Immature natural killer cell (primary cell): ENCODE data around the gene ZMYM2. TPM values are rescaled to one million over a fixed set of nuclear protein-coding genes. Genes with fewer than 3 reads are reported as not detected.
A peak's percentile ranks its signal among the peaks of the same experiment; 100 is the strongest.

Source experiments
- DNase-seq, 3 donors: peaks; one replicate each; pipeline ENCODE4 v3.0.0; 2022; ENCODE audit warnings: mixed read lengths in 1 of 3
- H3K27ac Mint-ChIP-seq, 6 donors: one replicate each; pipeline ENCODE4 v1.8.0; 2020; ENCODE audit warnings: mixed read lengths in 6 of 6, mild to moderate bottlenecking in 5 of 6, inconsistent platforms in 4 of 6, moderate library complexity in 3 of 6
- H3K27me3 Mint-ChIP-seq, 3 donors: one replicate each; pipeline ENCODE4 v1.8.0; 2020 to 2021; ENCODE audit warnings: low read depth in 3 of 3, mild to moderate bottlenecking in 3 of 3, mixed read lengths in 3 of 3, moderate library complexity in 3 of 3, inconsistent platforms in 1 of 3
- H3K36me3 Mint-ChIP-seq, 3 donors: one replicate each; pipeline ENCODE4 v1.8.0; 2020; ENCODE audit warnings: mixed read lengths in 3 of 3, inconsistent platforms in 2 of 3, mild to moderate bottlenecking in 2 of 3
- H3K4me1 Mint-ChIP-seq, 2 donors: one replicate each; pipeline ENCODE4 v1.8.0; 2020; ENCODE audit warnings: inconsistent platforms in 2 of 2, mild to moderate bottlenecking in 2 of 2, mixed read lengths in 2 of 2, moderate library complexity in 1 of 2
- H3K4me3 Mint-ChIP-seq, 5 donors: one replicate each; pipeline ENCODE4 v1.8.0; 2020; ENCODE audit warnings: mild to moderate bottlenecking in 5 of 5, mixed read lengths in 5 of 5, inconsistent platforms in 3 of 5, moderate library complexity in 3 of 5
- H3K9me3 Mint-ChIP-seq, 6 donors: one replicate each; pipeline ENCODE4 v1.8.0; 2020; ENCODE audit warnings: mild to moderate bottlenecking in 6 of 6, mixed read lengths in 6 of 6, inconsistent platforms in 4 of 6, moderate library complexity in 3 of 6
- polyA plus RNA-seq, 3 donors: library from polyadenylated mRNA; unstranded; fragments of 300-500 nt; fragmentation: Illumina TruSeq; gene quantifications; one replicate each; pipeline ENCODE4 v1.2.3, GENCODE V29; 2021

Gene ZMYM2
- polyA plus RNA-seq, 3 donors from 2014 or later = 6.7 to 12.6 (median 11.2) TPM

- Mint-ChIP-seq H3K27ac (peak overlapping the region in 1 of 6 donors; percentile 34), H3K36me3 (peaks cover 5 to 44% (median 26%) of the 10 kb centered on the region in 3 donors), H3K4me1 (peaks cover 0 to 6% of the 10 kb centered on the region in 2 donors), H3K27me3 (no peaks in the 10 kb centered on the region), H3K4me3 (no peak overlapping the region), H3K9me3 (no peaks in the 10 kb centered on the region)
- no peak for DNase-seq
These were observed 107.0 kb downstream of the ZMYM2 start for GRCh38 chr13:20065516-20065915.

DNA sequence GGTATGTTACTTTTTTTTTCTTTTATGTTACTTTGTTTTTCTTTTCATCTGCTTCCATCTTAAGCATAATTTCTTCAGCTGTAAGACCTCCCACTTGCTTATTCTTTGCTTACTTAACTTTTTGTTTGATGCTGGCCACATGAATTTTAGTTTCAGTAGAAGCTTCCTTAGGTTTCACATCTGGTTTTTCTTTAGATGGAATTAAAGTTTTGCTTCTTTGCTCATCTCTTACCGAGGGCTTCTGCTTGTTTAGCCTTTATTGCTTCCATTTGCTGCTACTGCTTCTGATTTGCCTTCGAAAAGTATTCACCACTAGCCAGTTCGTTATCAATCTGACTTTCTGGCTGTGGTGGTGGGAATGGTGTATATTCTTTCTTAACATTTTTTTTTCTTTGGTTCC, 111.4 kb downstream of the ZMYM2 start:
- DNase-seq = no peak
- Mint-ChIP-seq H3K27me3 (no peaks in the 10 kb centered on the region), H3K36me3 (peaks cover 14 to 47% (median 25%) of the 10 kb centered on the region in 3 donors), H3K4me1 (peaks cover 0 to 11% of the 10 kb centered on the region in 2 donors), H3K9me3 (no peaks in the 10 kb centered on the region), H3K4me3 (no peak overlapping the region), H3K27ac (peak overlapping the region in 1 of 6 donors; percentile 27)

DNA sequence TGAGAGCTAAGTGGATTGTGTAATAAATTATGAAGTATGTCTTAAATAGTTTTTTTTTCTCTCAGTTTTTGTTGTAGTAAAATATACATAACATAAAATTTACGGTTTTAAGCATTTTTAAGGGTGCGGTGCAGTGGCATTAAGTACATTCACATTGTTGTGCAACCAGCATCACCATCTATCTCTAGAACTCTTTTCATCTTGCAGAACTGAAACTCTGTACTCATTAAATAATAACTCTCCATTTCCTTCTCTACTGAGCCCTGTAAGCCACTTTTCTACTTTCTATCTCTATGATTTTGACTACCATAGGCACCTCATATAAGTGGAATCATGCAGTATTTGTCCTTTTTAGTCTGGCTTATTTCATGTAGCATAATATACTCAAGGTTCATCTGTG, 115.2 kb downstream of the ZMYM2 start:
- no peaks in the 10 kb centered on the region for H3K27me3 Mint-ChIP-seq
- peaks cover 0 to 8% of the 10 kb centered on the region in 2 donors for H3K4me1 Mint-ChIP-seq
- no peaks in the 10 kb centered on the region for H3K9me3 Mint-ChIP-seq
- H3K36me3 Mint-ChIP-seq = peaks cover 11 to 31% (median 20%) of the 10 kb centered on the region in 3 donors
- no peak for DNase-seq
- H3K27ac Mint-ChIP-seq = peak overlapping the region in 2 of 6 donors; percentile 11 to 18
- no peak overlapping the region for H3K4me3 Mint-ChIP-seq

GRCh38 chr13:20074966-20075365, 116.4 kb downstream of the ZMYM2 start:
- peak overlapping the region in 2 of 6 donors; percentile 45 to 55 for H3K27ac Mint-ChIP-seq

DNA sequence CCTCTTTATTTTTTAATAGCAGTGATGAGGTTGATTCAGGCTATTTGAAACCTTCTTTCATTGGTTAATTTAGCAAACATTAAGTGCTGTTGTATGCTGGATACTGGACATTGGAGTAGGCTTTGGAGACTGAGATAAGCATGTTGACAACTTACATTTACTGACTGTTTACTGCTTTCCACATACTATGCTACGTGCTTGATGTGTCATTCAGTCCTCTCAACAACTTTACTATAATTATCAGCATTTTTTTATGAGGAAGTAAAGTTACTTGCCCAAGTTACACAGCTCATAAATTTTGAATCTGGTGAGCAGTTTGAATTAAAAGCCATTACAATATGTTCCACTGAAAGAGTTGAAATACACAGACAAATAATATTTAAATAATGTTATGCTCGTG, 118.6 kb downstream of the ZMYM2 start:
- H3K9me3 Mint-ChIP-seq = no peaks in the 10 kb centered on the region
- peaks cover 6 to 19% (median 18%) of the 10 kb centered on the region in 3 donors for H3K36me3 Mint-ChIP-seq
- H3K4me1 Mint-ChIP-seq = peaks cover 0 to 6% of the 10 kb centered on the region in 2 donors
- H3K27ac Mint-ChIP-seq = no peak overlapping the region
- no peaks in the 10 kb centered on the region for H3K27me3 Mint-ChIP-seq
- H3K4me3 Mint-ChIP-seq = no peak overlapping the region
- DNase-seq = no peak

More at GRCh38 chr13:20074966-20075365, 116.4 kb downstream of the ZMYM2 start:
- no peaks in the 10 kb centered on the region for H3K9me3 Mint-ChIP-seq
- peaks cover 7 to 24% (median 23%) of the 10 kb centered on the region in 3 donors for H3K36me3 Mint-ChIP-seq
- H3K4me1 Mint-ChIP-seq = peaks cover 0 to 8% of the 10 kb centered on the region in 2 donors
- no peak for DNase-seq
- H3K27me3 Mint-ChIP-seq = no peaks in the 10 kb centered on the region
- no peak overlapping the region for H3K4me3 Mint-ChIP-seq

DNA sequence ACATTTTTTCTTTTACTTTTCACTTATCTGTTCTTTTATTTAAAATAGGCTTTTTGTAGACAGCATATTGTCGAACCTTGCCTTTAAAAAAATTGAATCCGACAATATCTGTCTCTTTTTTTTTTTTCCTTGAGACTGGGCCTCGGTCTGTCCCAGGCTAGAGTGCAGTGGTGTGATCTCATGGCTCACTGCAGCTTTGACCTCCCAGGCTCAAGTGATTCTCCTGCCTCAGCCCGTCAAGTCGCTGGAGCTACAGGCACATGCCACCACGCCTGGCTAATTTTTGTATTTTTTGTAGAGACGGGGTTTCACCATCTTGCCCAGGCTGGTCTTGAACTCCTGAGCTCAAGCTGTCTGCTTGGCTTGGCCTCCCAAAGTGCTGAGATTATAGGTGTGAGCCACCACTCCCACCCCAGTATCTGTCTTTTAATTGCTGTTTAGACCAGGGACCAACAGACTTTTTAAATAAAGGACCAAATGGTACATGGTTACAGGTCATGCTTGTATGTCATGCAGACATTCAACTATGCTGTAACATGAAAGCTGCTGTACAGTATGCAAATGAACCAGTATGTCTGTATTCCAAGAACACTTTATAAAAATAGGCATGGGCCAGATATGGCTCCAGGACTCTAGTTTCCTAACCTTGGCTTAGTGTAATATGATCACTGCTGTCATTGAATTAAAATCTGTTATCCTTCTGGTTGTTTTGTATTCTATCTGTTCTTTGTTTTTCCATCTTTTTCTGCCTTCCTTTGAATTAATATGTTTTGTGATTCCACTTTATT, 122.0 kb downstream of the ZMYM2 start:
- Mint-ChIP-seq H3K27ac (peak overlapping the region in 1 of 6 donors; percentile 2), H3K27me3 (no peaks in the 10 kb centered on the region), H3K4me3 (no peak overlapping the region), H3K36me3 (peaks cover 6 to 29% (median 22%) of the 10 kb centered on the region in 3 donors), H3K9me3 (no peaks in the 10 kb centered on the region), H3K4me1 (no peaks in the 10 kb centered on the region)
- no peak for DNase-seq

DNA sequence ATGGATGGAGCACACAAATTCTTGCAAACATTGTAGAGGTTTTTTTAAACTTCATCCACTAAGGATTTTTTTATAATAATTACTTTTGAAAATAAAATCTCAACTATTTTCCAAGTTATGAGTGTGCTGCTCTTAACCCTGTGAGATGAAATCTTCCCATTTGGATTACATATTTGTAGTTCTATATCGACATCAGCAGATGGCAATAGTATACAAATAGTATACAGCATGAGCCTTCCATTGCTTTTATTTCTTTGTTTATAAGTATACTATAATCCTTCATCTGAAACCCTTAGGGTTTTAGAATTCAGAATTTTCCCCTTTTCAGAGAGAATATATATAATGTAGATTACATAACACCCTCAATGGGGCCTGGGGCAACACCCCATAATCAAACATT, 131.8 kb downstream of the ZMYM2 start:
- H3K9me3 Mint-ChIP-seq = no peaks in the 10 kb centered on the region
- H3K27me3 Mint-ChIP-seq = no peaks in the 10 kb centered on the region
- H3K27ac Mint-ChIP-seq = no peak overlapping the region
- no peaks in the 10 kb centered on the region for H3K4me1 Mint-ChIP-seq
- no peak overlapping the region for H3K4me3 Mint-ChIP-seq
- H3K36me3 Mint-ChIP-seq = peaks cover 4 to 15% (median 4%) of the 10 kb centered on the region in 3 donors
- peak in 1 of 3 donors; percentile 17 for DNase-seq

- Mint-ChIP-seq H3K9me3 (no peaks in the 10 kb centered on the region), H3K4me3 (no peak overlapping the region), H3K27me3 (peaks cover 0 to 8% (median 5%) of the 10 kb centered on the region in 3 donors), H3K27ac (no peak overlapping the region), H3K4me1 (no peaks in the 10 kb centered on the region), H3K36me3 (no peaks in the 10 kb centered on the region)
- no peak for DNase-seq
These were observed 135.4 kb downstream of the ZMYM2 start for GRCh38 chr13:20093951-20094350.

DNA sequence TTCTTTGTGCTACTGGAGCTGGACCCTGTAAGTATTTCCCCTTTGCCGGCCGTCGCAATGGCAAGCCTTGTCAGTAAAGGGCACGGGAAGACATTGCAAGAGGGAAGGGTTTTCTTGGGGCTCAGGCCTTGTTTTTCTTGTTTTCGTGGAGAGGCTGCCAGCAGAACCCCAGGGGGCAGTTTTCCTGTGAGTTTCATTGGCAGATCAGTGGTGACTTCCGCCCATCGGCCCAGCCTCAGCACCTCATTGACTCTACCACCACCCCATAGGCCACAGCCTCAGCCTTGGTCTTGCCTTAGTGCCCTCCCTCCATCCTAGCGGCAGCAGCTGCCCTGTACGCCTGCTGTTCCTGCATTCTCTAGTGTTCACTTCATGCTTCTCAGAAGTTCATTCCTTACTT, 140.8 kb downstream of the ZMYM2 start:
- H3K4me3 Mint-ChIP-seq = no peak overlapping the region
- H3K4me1 Mint-ChIP-seq = no peaks in the 10 kb centered on the region
- no peaks in the 10 kb centered on the region for H3K9me3 Mint-ChIP-seq
- H3K36me3 Mint-ChIP-seq = no peaks in the 10 kb centered on the region
- peaks cover 11 to 17% (median 11%) of the 10 kb centered on the region in 3 donors for H3K27me3 Mint-ChIP-seq
- H3K27ac Mint-ChIP-seq = no peak overlapping the region
- DNase-seq = no peak

- no peak overlapping the region for H3K4me3 Mint-ChIP-seq
- no peaks in the 10 kb centered on the region for H3K36me3 Mint-ChIP-seq
- no peaks in the 10 kb centered on the region for H3K9me3 Mint-ChIP-seq
- peaks cover 7 to 15% (median 11%) of the 10 kb centered on the region in 3 donors for H3K27me3 Mint-ChIP-seq
- no peak for DNase-seq
- no peak overlapping the region for H3K27ac Mint-ChIP-seq
- no peaks in the 10 kb centered on the region for H3K4me1 Mint-ChIP-seq
These were observed 143.2 kb downstream of the ZMYM2 start for GRCh38 chr13:20101467-20102316.

DNA sequence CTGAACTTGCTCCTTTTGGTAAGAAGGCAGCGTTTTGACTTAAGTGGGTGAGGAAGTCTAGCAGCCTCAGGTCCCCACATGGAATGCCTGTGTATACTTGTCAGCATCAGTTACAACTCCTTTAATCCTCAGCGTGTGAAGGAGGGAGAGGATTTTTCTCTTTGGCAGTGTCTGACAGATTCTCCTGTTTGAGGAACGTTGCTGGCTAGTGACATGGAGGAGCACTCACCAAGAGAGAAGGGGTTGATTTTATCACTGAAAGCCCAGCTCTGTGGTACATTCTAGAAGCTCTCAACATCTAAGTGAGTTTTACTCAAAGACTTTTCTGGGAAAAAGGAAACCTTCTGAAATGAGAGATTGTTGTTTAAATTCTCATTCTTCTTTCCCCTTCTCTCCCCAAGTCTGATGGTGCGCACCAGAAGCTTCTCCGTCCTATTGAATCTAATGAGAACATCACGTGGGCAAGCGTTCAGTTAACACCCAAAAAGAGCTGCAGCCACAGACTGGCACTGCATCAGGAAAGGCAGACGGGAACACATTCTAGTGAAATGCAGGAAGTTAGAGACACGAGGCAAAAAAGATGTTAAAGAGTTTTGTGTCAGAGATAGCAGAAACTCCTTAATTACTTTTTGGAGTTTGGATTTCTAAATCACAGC, 144.1 kb downstream of the ZMYM2 start:
- H3K4me3 Mint-ChIP-seq = no peak overlapping the region

DNA sequence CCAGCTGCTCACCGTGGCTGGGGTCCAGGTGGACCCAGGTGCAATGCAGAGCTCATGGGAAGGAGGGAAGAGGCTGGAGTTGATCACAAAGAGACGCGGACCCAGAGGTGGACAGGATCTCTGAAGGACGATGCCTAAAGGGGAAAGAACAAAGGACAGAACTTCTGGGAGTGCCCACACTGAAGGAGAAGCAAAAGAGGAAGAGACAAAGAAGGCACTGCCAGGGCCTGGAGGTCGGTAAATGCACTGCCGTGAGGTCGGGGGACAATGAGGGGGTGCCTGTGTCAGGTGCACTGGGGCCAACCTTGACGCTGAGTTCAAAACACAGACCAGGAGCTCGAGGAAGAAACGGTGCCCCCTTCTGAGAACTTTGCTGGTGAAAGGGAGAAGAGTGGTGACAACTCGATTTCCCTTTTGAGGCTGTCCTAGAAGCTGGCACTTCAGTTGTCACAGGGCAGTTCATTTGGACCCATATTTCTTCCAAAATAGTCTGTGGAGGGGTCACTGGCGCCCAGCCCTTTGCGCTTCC, 146.7 kb downstream of the ZMYM2 start:
- Mint-ChIP-seq H3K27ac (no peak overlapping the region), H3K9me3 (no peaks in the 10 kb centered on the region), H3K27me3 (peaks cover 5 to 11% (median 7%) of the 10 kb centered on the region in 3 donors), H3K36me3 (no peaks in the 10 kb centered on the region), H3K4me3 (no peak overlapping the region), H3K4me1 (no peaks in the 10 kb centered on the region)
- no peak for DNase-seq

More for the DNA sequence above, 144.1 kb downstream of the ZMYM2 start:
- no peaks in the 10 kb centered on the region for H3K4me1 Mint-ChIP-seq
- H3K27me3 Mint-ChIP-seq = peaks cover 7 to 15% (median 11%) of the 10 kb centered on the region in 3 donors
- DNase-seq = no peak
- no peaks in the 10 kb centered on the region for H3K36me3 Mint-ChIP-seq
- H3K27ac Mint-ChIP-seq = no peak overlapping the region
- H3K9me3 Mint-ChIP-seq = no peaks in the 10 kb centered on the region

GRCh38 chr13:20106742-20107141, 148.2 kb downstream of the ZMYM2 start:
- H3K27me3 Mint-ChIP-seq = peaks cover 1 to 7% (median 6%) of the 10 kb centered on the region in 3 donors
- H3K4me1 Mint-ChIP-seq = no peaks in the 10 kb centered on the region
- H3K4me3 Mint-ChIP-seq = no peak overlapping the region
- no peaks in the 10 kb centered on the region for H3K9me3 Mint-ChIP-seq
- DNase-seq = no peak
- no peak overlapping the region for H3K27ac Mint-ChIP-seq
- H3K36me3 Mint-ChIP-seq = no peaks in the 10 kb centered on the region
